HepG2 (cell line): Measurements from ENCODE around the gene ADARB2. TPM values are rescaled to one million over a fixed set of nuclear protein-coding genes. Genes with fewer than 3 reads are reported as not detected.

Source experiments
- ATAC-seq: fragments of 200-7000 bp; cut with Tn5 transposase; 3 replicates; pipeline ENCODE4 v1.9.1; 2020; ENCODE audit warnings: mild to moderate bottlenecking, moderate library complexity
- BruUV-seq: library from RNA; stranded (reverse); fragments of 400-500 nt; replicated peaks from 2 replicates; lab custom pipeline; 2021; lab: Mats Ljungman, UMichigan
- CTCF ChIA-PET: fragments of 300-600 bp; formaldehyde crosslinking; extraction: SDS; loops from one replicate; lab custom pipeline; 2021; ENCODE audit warnings: low total read pairs, inconsistent platforms, low intra/inter-chr PET ratio; lab: Yijun Ruan, JAX
- POLR2A ChIA-PET: fragments of 350-600 bp; sonication (Branson Sonifier 250); formaldehyde crosslinking; loops from one replicate; lab custom pipeline; 2020; ENCODE audit warnings: antibody characterized with exemption, inconsistent platforms; lab: Yijun Ruan, JAX
- DNase-seq: peaks from one replicate; pipeline ENCODE4 v3.0.0-alpha.2; 2015; ENCODE audit warnings: low spot score
- FAIRE-seq: peaks from 3 replicates; lab custom pipeline; 2011; peaks lifted over from hg19 to GRCh38; lab: Jason Lieb, UNC
- H2AFZ ChIP-seq: one replicate; pipeline ENCODE4 v1.6.1; 2011; ENCODE audit warnings: low read length, inconsistent platforms
- H3K27ac ChIP-seq: fragments of 300-600 bp; 3 replicates; pipeline ENCODE4 v1.8.0; 2011; ENCODE audit warnings: mixed run types, mild to moderate bottlenecking, mixed read lengths, low read length, inconsistent platforms; ENCODE audit not compliant: insufficient read depth; ENCODE audit errors: extremely low read length
- H3K27me3 ChIP-seq, 2 experiments: fragments of 200-600 bp in 1 of 2; 2 replicates in 1 of 2; 3 replicates in 1 of 2; pipeline versions ENCODE4 v1.6.0 to v1.8.0; 2011; ENCODE audit warnings: low read length in 2 of 2, mild to moderate bottlenecking in 2 of 2, moderate library complexity in 2 of 2, inconsistent platforms in 1 of 2; ENCODE audit not compliant: insufficient read depth in 2 of 2, control insufficient read depth in 1 of 2
- H3K36me3 ChIP-seq, 2 experiments: fragments of 200-600 bp in 1 of 2; replicated peaks in 1 of 2; 2 replicates in 1 of 2; 3 replicates in 1 of 2; pipeline versions ENCODE4 v1.5.1 to v1.8.0; 2011; ENCODE audit warnings: low read length in 2 of 2, inconsistent platforms in 1 of 2; ENCODE audit not compliant: insufficient read depth in 2 of 2, control insufficient read depth in 1 of 2
- H3K4me1 ChIP-seq: 2 replicates; pipeline ENCODE4 v1.5.1; 2012; ENCODE audit warnings: low read length, inconsistent platforms; ENCODE audit not compliant: insufficient read depth
- H3K4me2 ChIP-seq: 2 replicates; pipeline ENCODE4 v1.6.0; 2011; ENCODE audit warnings: low read depth, low read length, inconsistent platforms
- H3K4me3 ChIP-seq, 3 experiments: fragments of 200-600 bp in 1 of 3; sonication (generic), shearing (Covaris generic) in 1 of 3; replicated peaks in 1 of 3; 2 replicates each; pipeline ENCODE4 v1.5.1; 2011 to 2016; ENCODE audit warnings: low read length in 3 of 3, inconsistent platforms in 2 of 3, low read depth in 2 of 3, mild to moderate bottlenecking in 2 of 3, control low read depth in 1 of 3, mixed read lengths in 1 of 3; ENCODE audit not compliant: insufficient read depth in 1 of 3
- H3K79me2 ChIP-seq: one replicate; pipeline ENCODE4 v1.6.1; 2011; ENCODE audit warnings: low read length, inconsistent platforms; ENCODE audit not compliant: insufficient read depth
- H3K9ac ChIP-seq: 2 replicates; pipeline ENCODE4 v1.6.0; 2011; ENCODE audit warnings: mild to moderate bottlenecking, low read depth, low read length, inconsistent platforms; ENCODE audit not compliant: insufficient read depth
- H3K9me3 ChIP-seq: 2 replicates; pipeline ENCODE4 v1.5.1; 2012; ENCODE audit warnings: mild to moderate bottlenecking, low read length
- H4K20me1 ChIP-seq: 2 replicates; pipeline ENCODE4 v1.6.0; 2011; ENCODE audit warnings: inconsistent platforms, mild to moderate bottlenecking, low read length, moderate library complexity; ENCODE audit not compliant: insufficient read depth
- BRCA1 ChIP-seq: sonication (generic); formaldehyde crosslinking; IDR thresholded peaks from 2 replicates; pipeline ENCODE4 v1.4.0; 2020; ENCODE audit warnings: missing genetic modification reagents
- CBFB ChIP-seq: sonication (generic); formaldehyde crosslinking; IDR thresholded peaks from 2 replicates; pipeline ENCODE4 v1.4.0; 2020; ENCODE audit warnings: missing genetic modification reagents
- EHMT2 ChIP-seq: fragments of 200-600 bp; sonication (generic); IDR thresholded peaks from 2 replicates; pipeline ENCODE4 v1.7.0; 2017; ENCODE audit warnings: antibody characterized with exemption, low read depth, low read length, borderline replicate concordance
- HDAC2 ChIP-seq: sonication (generic); formaldehyde crosslinking; IDR thresholded peaks from 2 replicates; pipeline ENCODE4 v1.4.0; 2020; ENCODE audit warnings: missing genetic modification reagents
- KDM5B ChIP-seq: sonication (generic); formaldehyde crosslinking; IDR thresholded peaks from 2 replicates; pipeline ENCODE4 v1.4.0; 2020; ENCODE audit warnings: missing genetic modification reagents, mild to moderate bottlenecking, borderline replicate concordance
- MTA1 ChIP-seq: sonication (generic); formaldehyde crosslinking; IDR thresholded peaks from 2 replicates; pipeline ENCODE4 v1.4.0; 2020; ENCODE audit warnings: missing genetic modification reagents, mild to moderate bottlenecking, borderline replicate concordance
- PCBP1 ChIP-seq: fragments of 200-400 bp; formaldehyde crosslinking; IDR thresholded peaks from 2 replicates; pipeline ENCODE4 v1.6.1; 2017; ENCODE audit warnings: mild to moderate bottlenecking, low read depth, low read length, borderline replicate concordance
- REPIN1 ChIP-seq: sonication (generic); formaldehyde crosslinking; IDR thresholded peaks from 2 replicates; pipeline ENCODE4 v1.8.0; 2022; ENCODE audit warnings: missing genetic modification reagents, low read depth, mild to moderate bottlenecking, borderline replicate concordance
- RFX3 ChIP-seq: IDR thresholded peaks from 2 replicates; pipeline ENCODE4 v1.6.1; 2016; ENCODE audit warnings: missing biosample characterization, missing genetic modification reagents
- SYNCRIP ChIP-seq: fragments of 200-400 bp; formaldehyde crosslinking; IDR thresholded peaks from 2 replicates; pipeline ENCODE4 v1.6.1; 2018; ENCODE audit warnings: mild to moderate bottlenecking, low read depth, low read length; ENCODE audit not compliant: insufficient read depth
- ZBTB2 ChIP-seq: sonication (generic); formaldehyde crosslinking; IDR thresholded peaks from 2 replicates; pipeline ENCODE4 v1.8.0; 2022; ENCODE audit warnings: low read depth, missing genetic modification reagents
- ZBTB38 ChIP-seq: sonication (generic); formaldehyde crosslinking; IDR thresholded peaks from 2 replicates; pipeline ENCODE4 v1.5.1; 2020; ENCODE audit warnings: mild to moderate bottlenecking, missing genetic modification reagents
- ZMYM4 ChIP-seq: sonication (generic); formaldehyde crosslinking; IDR thresholded peaks from 2 replicates; pipeline ENCODE4 v1.8.1; 2023; ENCODE audit warnings: mild to moderate bottlenecking, missing genetic modification reagents
- WGBS: methylation state at CpG from one replicate; pipeline ENCODE4 v1.1.6; 2017; ENCODE audit warnings: low lambda C conversion rate; 5-methylcytosine and 5-hydroxymethylcytosine counted together
- in situ Hi-C: cut with HindIII; loops from 2 replicates; pipeline ENCODE4 v1.10.0; 2017; ENCODE audit warnings: low pct_unique_long_range_greater_than_20kb; ENCODE audit not compliant: extremely low pct_ligation_motif_present
- intact Hi-C: fragments of 100-400 bp; cut with micrococcal nuclease; formaldehyde crosslinking; loops from one replicate; pipeline ENCODE4 v1.10.0; 2022; ENCODE audit not compliant: unreplicated experiment
- polyA plus RNA-seq, 8 experiments: library from polyadenylated mRNA; depleted of rRNA in 3 of 8; stranded (reverse) in 7 of 8; unstranded in 1 of 8; fragments of >200 nt; fragmentation: Illumina TruSeq in 4 of 8; extraction: Trizol in 4 of 8; gene quantifications; 2 replicates each; pipeline versions ENCODE4 v1.2.1 to v1.2.3, GENCODE V29; 2011 to 2016; ENCODE audit warnings: low read depth in 4 of 8, missing spikeins in 1 of 8, mixed read lengths in 1 of 8; ENCODE audit not compliant: insufficient read depth in 1 of 8
- total RNA-seq, 5 experiments: library from RNA; depleted of rRNA; stranded (reverse); fragments of >200 nt; fragmentation: Illumina TruSeq; extraction: Trizol; gene quantifications; 2 replicates each; pipeline ENCODE4 v1.2.3, GENCODE V29; 2016; ENCODE audit warnings: low read depth in 1 of 5
- TF ChIP-seq, protein P1 (sequence below): sonication (generic); formaldehyde crosslinking; IDR thresholded peaks from 2 replicates; pipeline ENCODE4 v1.4.0; 2020; ENCODE audit warnings: missing genetic modification reagents
- TF ChIP-seq, protein P2 (sequence below): sonication (generic); formaldehyde crosslinking; IDR thresholded peaks from 2 replicates; pipeline ENCODE4 v1.4.0; 2020; ENCODE audit warnings: missing genetic modification reagents

Gene ADARB2
- total and polyA plus RNA-seq, 2 of the 13 experiments (the other 11 are each of a cell fraction or from before 2014, with no cell fraction given), result not detected

DNA sequence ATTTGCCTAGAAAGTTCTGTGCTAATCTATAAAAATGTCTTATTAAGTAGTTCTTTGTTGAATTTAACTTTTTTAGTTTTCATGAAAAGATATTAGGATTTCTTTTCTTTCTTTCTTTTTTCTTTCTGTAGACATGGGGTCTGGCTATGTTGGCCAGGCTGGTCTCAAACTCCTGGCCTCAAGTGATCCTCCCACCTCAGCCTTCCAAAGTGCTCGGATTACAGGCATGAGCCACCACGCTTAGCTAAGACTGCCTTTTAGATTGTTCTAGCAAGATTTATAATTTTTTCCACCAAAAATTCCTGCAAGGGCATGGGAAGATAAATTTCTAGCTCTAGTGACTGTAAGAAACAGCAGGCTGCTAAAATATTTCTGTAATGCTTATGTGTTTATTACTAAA lies 540.7 kb downstream of the ADARB2 start:
- no peak for TF ChIP-seq RFX3 (CRISPR knock-in tag)
- TF ChIP-seq REPIN1 (CRISPR knock-in tag), result no peak
- no peak for TF ChIP-seq EHMT2
- TF ChIP-seq BRCA1 (CRISPR knock-in tag), result no peak
- no peak for TF ChIP-seq ZMYM4
- TF ChIP-seq ZBTB38 (CRISPR knock-in tag), result no peak
- no peak for TF ChIP-seq SYNCRIP
- no peak for TF ChIP-seq ZBTB2 (CRISPR knock-in tag)
- TF ChIP-seq, all 625 proteins: peak for 0
- FAIRE-seq, result no peak
- H3K36me3 ChIP-seq, result no peaks in the 10 kb centered on the region
- ATAC-seq, result no peak
- 7% methylated on average over 2 of the region's 2 CpGs for WGBS
- H4K20me1 ChIP-seq, result no peaks in the 10 kb centered on the region
- H3K79me2 ChIP-seq, result no peaks in the 10 kb centered on the region
- H3K4me3 ChIP-seq, result no peak overlapping the region
- H3K4me1 ChIP-seq, result no peaks in the 10 kb centered on the region
- BruUV-seq, result no TSS peak
- POLR2A ChIA-PET, result no interaction called here
- no peak for DNase-seq
- no peaks in the 10 kb centered on the region for H3K9me3 ChIP-seq
- no peak overlapping the region for H2AFZ ChIP-seq
- intact Hi-C loops (no loop called here), in situ Hi-C loops (no loop called here)
- H3K4me2 ChIP-seq, result no peak overlapping the region
- no peak overlapping the region for H3K9ac ChIP-seq
- CTCF ChIA-PET, result no interaction called here
- H3K27me3 ChIP-seq, result peaks cover 8 to 80% of the 10 kb centered on the region in 2 experiments
- H3K27ac ChIP-seq, result no peak overlapping the region

GRCh38 chr10:1195828-1196227 lies 541.5 kb downstream of the ADARB2 start:
- TF ChIP-seq KDM5B (CRISPR knock-in tag), result no peak
- no peak for TF ChIP-seq HDAC2 (CRISPR knock-in tag)
- TF ChIP-seq CBFB (CRISPR knock-in tag), result no peak
- no peak for TF ChIP-seq MTA1 (CRISPR knock-in tag)
- no peak for TF ChIP-seq PCBP1
- TF ChIP-seq, protein P1, sequence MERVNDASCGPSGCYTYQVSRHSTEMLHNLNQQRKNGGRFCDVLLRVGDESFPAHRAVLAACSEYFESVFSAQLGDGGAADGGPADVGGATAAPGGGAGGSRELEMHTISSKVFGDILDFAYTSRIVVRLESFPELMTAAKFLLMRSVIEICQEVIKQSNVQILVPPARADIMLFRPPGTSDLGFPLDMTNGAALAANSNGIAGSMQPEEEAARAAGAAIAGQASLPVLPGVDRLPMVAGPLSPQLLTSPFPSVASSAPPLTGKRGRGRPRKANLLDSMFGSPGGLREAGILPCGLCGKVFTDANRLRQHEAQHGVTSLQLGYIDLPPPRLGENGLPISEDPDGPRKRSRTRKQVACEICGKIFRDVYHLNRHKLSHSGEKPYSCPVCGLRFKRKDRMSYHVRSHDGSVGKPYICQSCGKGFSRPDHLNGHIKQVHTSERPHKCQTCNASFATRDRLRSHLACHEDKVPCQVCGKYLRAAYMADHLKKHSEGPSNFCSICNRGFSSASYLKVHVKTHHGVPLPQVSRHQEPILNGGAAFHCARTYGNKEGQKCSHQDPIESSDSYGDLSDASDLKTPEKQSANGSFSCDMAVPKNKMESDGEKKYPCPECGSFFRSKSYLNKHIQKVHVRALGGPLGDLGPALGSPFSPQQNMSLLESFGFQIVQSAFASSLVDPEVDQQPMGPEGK (CRISPR knock-in tag), result no peak
- TF ChIP-seq, protein P2, sequence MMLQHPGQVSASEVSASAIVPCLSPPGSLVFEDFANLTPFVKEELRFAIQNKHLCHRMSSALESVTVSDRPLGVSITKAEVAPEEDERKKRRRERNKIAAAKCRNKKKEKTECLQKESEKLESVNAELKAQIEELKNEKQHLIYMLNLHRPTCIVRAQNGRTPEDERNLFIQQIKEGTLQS (CRISPR knock-in tag), result no peak
- H3K9me3 ChIP-seq, result no peaks in the 10 kb centered on the region
- peaks cover 8 to 82% of the 10 kb centered on the region in 2 experiments for H3K27me3 ChIP-seq
- no peak overlapping the region for H3K4me3 ChIP-seq
- H3K79me2 ChIP-seq, result no peaks in the 10 kb centered on the region
- no peak overlapping the region for H3K27ac ChIP-seq
- H3K4me2 ChIP-seq, result no peak overlapping the region
- FAIRE-seq (no peak), DNase-seq (no peak), ATAC-seq (no peak)
- no peak overlapping the region for H3K9ac ChIP-seq
- intact Hi-C loops, result no loop called here
- H3K36me3 ChIP-seq, result no peaks in the 10 kb centered on the region
- H4K20me1 ChIP-seq, result no peaks in the 10 kb centered on the region
- in situ Hi-C loops, result no loop called here
- no peak overlapping the region for H2AFZ ChIP-seq
- POLR2A ChIA-PET, result no interaction called here
- CTCF ChIA-PET, result no interaction called here
- BruUV-seq, result no TSS peak
- WGBS, result 34% methylated on average over 6 of the region's 9 CpGs
- H3K4me1 ChIP-seq, result no peaks in the 10 kb centered on the region
